HCT116 (cell line): ENCODE results near the gene KRT82. TPM values are rescaled to one million over a fixed set of nuclear protein-coding genes. Genes with fewer than 3 reads are reported as not detected.

Experiments
- ATAC-seq: fragments of 200-7000 bp; cut with Tn5 transposase; 2 replicates; pipeline ENCODE4 v1.9.1; 2020; ENCODE audit warnings: mild to moderate bottlenecking, moderate library complexity
- BruUV-seq: library from RNA; stranded (reverse); fragments of 400-500 nt; replicated peaks from 2 replicates; lab custom pipeline; 2021; lab: Mats Ljungman, UMichigan
- CTCF ChIA-PET: fragments of 300-600 bp; sonication (Branson Sonifier 250); formaldehyde crosslinking; loops from one replicate; lab custom pipeline; 2021; ENCODE audit warnings: antibody characterized with exemption; lab: Charles Lee
- POLR2A ChIA-PET: fragments of 300-600, 350-600 bp; sonication (Branson Sonifier 250); formaldehyde crosslinking; loops from one replicate; lab custom pipeline; 2021; ENCODE audit warnings: antibody characterized with exemption; lab: Charles Lee
- RAD21 ChIA-PET, 2 experiments: fragments of 300-600 bp; sonication (Branson Sonifier 250); formaldehyde crosslinking; loops; one replicate each; lab custom pipeline; 2023; ENCODE audit warnings: low total read pairs in 2 of 2; ENCODE audit not compliant: uncharacterized antibody in 2 of 2, unreplicated experiment in 2 of 2, low non-redundant PET in 1 of 2; lab: Charles Lee
- DNase-seq: peaks from one replicate; pipeline ENCODE4 v3.0.0-alpha.2; 2010; ENCODE audit warnings: low read depth, low spot score
- H2AFZ ChIP-seq: fragments of 200-600 bp; shearing (Covaris generic), sonication (generic); 2 replicates; pipeline ENCODE4 v1.6.1; 2017; ENCODE audit warnings: low read depth, mixed run types, mixed read lengths, antibody characterized with exemption, low read length; ENCODE audit not compliant: poor library complexity, severe bottlenecking
- H3K27ac ChIP-seq: 2 replicates; pipeline ENCODE4 v1.5.1; 2012; ENCODE audit warnings: low read depth, low read length
- H3K27me3 ChIP-seq: fragments of 200-600 bp; sonication (generic); 2 replicates; pipeline ENCODE4 v1.6.1; 2016; ENCODE audit warnings: mixed run types, low read length, mixed read lengths; ENCODE audit not compliant: insufficient read depth
- H3K36me3 ChIP-seq, 2 experiments: fragments of 200-500 bp in 1 of 2; fragments of 200-600 bp in 1 of 2; sonication (Bioruptor generic) in 1 of 2; sonication (generic) in 1 of 2; 2 replicates each; pipeline versions ENCODE4 v1.5.1 to v1.6.1; 2014 to 2016; ENCODE audit warnings: low read length in 2 of 2, inconsistent platforms in 1 of 2, mixed read lengths in 1 of 2, mixed run types in 1 of 2; ENCODE audit not compliant: insufficient read depth in 2 of 2, control insufficient read depth in 1 of 2
- H3K4me1 ChIP-seq, 2 experiments: fragments of 200-600 bp in 1 of 2; sonication (generic) in 1 of 2; 2 replicates each; pipeline versions ENCODE4 v1.5.1 to v1.6.1; 2012 to 2017; ENCODE audit warnings: low read length in 2 of 2, inconsistent platforms in 1 of 2, mild to moderate bottlenecking in 1 of 2, mixed read lengths in 1 of 2, mixed run types in 1 of 2, moderate library complexity in 1 of 2; ENCODE audit not compliant: insufficient read depth in 2 of 2, control insufficient read depth in 1 of 2
- H3K4me2 ChIP-seq: fragments of 200-600 bp; sonication (generic); 2 replicates; pipeline ENCODE4 v1.6.1; 2017; ENCODE audit warnings: mixed run types, low read length, mixed read lengths
- H3K4me3 ChIP-seq, 2 experiments: fragments of 200-600 bp in 1 of 2; sonication (generic) in 1 of 2; replicated peaks in 1 of 2; 2 replicates each; pipeline ENCODE4 v1.5.1; 2011 to 2016; ENCODE audit warnings: low read length in 2 of 2, control low read depth in 1 of 2, low read depth in 1 of 2, mild to moderate bottlenecking in 1 of 2, mixed read lengths in 1 of 2, mixed run types in 1 of 2
- H3K79me2 ChIP-seq: fragments of 200-600 bp; sonication (generic); 2 replicates; pipeline ENCODE4 v1.6.1; 2017; ENCODE audit warnings: mild to moderate bottlenecking, mixed run types, low read length, moderate library complexity, mixed read lengths; ENCODE audit not compliant: insufficient read depth
- H3K9ac ChIP-seq: fragments of 200-600 bp; sonication (generic); 2 replicates; pipeline ENCODE4 v1.6.1; 2016; ENCODE audit warnings: low read length, mixed read lengths
- H3K9me2 ChIP-seq: fragments of 200-600 bp; sonication (generic), shearing (Covaris generic); 2 replicates; pipeline ENCODE4 v1.6.1; 2017; ENCODE audit warnings: mixed run types, mild to moderate bottlenecking, moderate library complexity; ENCODE audit not compliant: insufficient read depth
- H3K9me3 ChIP-seq, 2 experiments: fragments of 200-500 bp in 1 of 2; fragments of 200-600 bp in 1 of 2; sonication (Bioruptor generic) in 1 of 2; sonication (generic) in 1 of 2; 2 replicates each; pipeline ENCODE4 v1.6.1; 2014 to 2017; ENCODE audit warnings: low read length in 2 of 2, mixed read lengths in 2 of 2, inconsistent platforms in 1 of 2, low read depth in 1 of 2, mild to moderate bottlenecking in 1 of 2, mixed run types in 1 of 2, moderate library complexity in 1 of 2; ENCODE audit not compliant: control insufficient read depth in 1 of 2, insufficient read depth in 1 of 2
- H4K20me1 ChIP-seq: fragments of 200-600 bp; sonication (generic), shearing (Covaris generic); 2 replicates; pipeline ENCODE4 v1.6.1; 2017; ENCODE audit warnings: mixed run types, mild to moderate bottlenecking, moderate library complexity; ENCODE audit not compliant: insufficient read depth
- CBX3 ChIP-seq: IDR thresholded peaks from 2 replicates; pipeline ENCODE4 v1.6.1; 2012; ENCODE audit warnings: low read depth
- CTCF ChIP-seq, 3 experiments: fragments of 200-600 bp in 1 of 3; sonication (generic) in 1 of 3; IDR thresholded peaks in 2 of 3; conservative IDR thresholded peaks in 1 of 3; 2 replicates each; pipeline ENCODE4 v1.5.1; 2012 to 2017; ENCODE audit warnings: low read depth in 2 of 3, low read length in 2 of 3, antibody characterized with exemption in 1 of 3, borderline replicate concordance in 1 of 3, control low read depth in 1 of 3, mild to moderate bottlenecking in 1 of 3, mixed read lengths in 1 of 3, mixed run types in 1 of 3, moderate library complexity in 1 of 3; ENCODE audit not compliant: insufficient read depth in 1 of 3
- EGR1 ChIP-seq: IDR thresholded peaks from 2 replicates; pipeline ENCODE4 v1.6.1; 2012; ENCODE audit warnings: low read depth
- ELF1 ChIP-seq: IDR thresholded peaks from 2 replicates; pipeline ENCODE4 v1.6.1; 2012; ENCODE audit warnings: low read depth, borderline replicate concordance
- EZH2 ChIP-seq: fragments of 200-600 bp; sonication (generic); IDR thresholded peaks from 2 replicates; pipeline ENCODE4 v1.6.1; 2017; ENCODE audit warnings: antibody characterized with exemption, mixed run types
- FOSL1 ChIP-seq: IDR thresholded peaks from 2 replicates; pipeline ENCODE4 v1.6.1; 2012; ENCODE audit warnings: low read depth
- JUND ChIP-seq: IDR thresholded peaks from 2 replicates; pipeline ENCODE4 v1.6.1; 2012
- MAX ChIP-seq: IDR thresholded peaks from 2 replicates; pipeline ENCODE4 v1.6.1; 2012
- POLR2A ChIP-seq: IDR thresholded peaks from 2 replicates; pipeline ENCODE4 v1.7.0; 2011; ENCODE audit warnings: borderline replicate concordance; ENCODE audit not compliant: insufficient read depth, insufficient read length; ENCODE audit errors: extremely low read depth
- ZFX ChIP-seq: fragments of 450-650 bp; IDR thresholded peaks from 2 replicates; pipeline ENCODE4 v1.6.1; 2017
- ZNF274 ChIP-seq: fragments of 200-500 bp; sonication (Bioruptor generic); IDR thresholded peaks from 2 replicates; pipeline ENCODE4 v1.6.1; 2014; ENCODE audit warnings: mild to moderate bottlenecking, low read depth, low read length, inconsistent platforms
- intact Hi-C: fragments of 100-400 bp; cut with micrococcal nuclease; formaldehyde crosslinking; loops from 2 replicates; pipeline ENCODE4 v1.10.0; 2022
- total RNA-seq: library from RNA; stranded (reverse); gene quantifications from one replicate; pipeline ENCODE4 v1.2.1, GENCODE V29; 2021; ENCODE audit not compliant: unreplicated experiment

The KRT82 gene
- total RNA-seq, 1 experiment from 2014 or later: not detected

- intact Hi-C loops: loop anchor here (5.0 kb wide), 3 partner anchors 164 to 256 kb away; no protein-coding TSS in a partner anchor
- ChIA-PET CTCF (interaction anchor here (0.6 to 3.4 kb wide), 4 partner anchors 469 to 487 kb away, joined by 3 to 12 read pairs (median 4); no protein-coding TSS in a partner anchor), RAD21 (interaction anchor here in 1 of 2 experiments (0.7 kb wide), 1 partner anchor 10 kb away, joined by 3 read pairs; no protein-coding TSS in a partner anchor), POLR2A (no interaction called here)
- no peaks in the 10 kb centered on the region for H3K36me3 ChIP-seq
- H3K79me2 ChIP-seq: no peaks in the 10 kb centered on the region
- peaks cover 0 to 5% of the 10 kb centered on the region in 2 experiments; a peak in 1 of 4 replicates for H3K4me1 ChIP-seq
- no peaks in the 10 kb centered on the region for H3K9me3 ChIP-seq
- H3K27ac ChIP-seq: no peak overlapping the region
- H4K20me1 ChIP-seq: no peaks in the 10 kb centered on the region
- no peak overlapping the region for H3K9ac ChIP-seq
- no peak overlapping the region for H2AFZ ChIP-seq
- no peak overlapping the region for H3K4me2 ChIP-seq
- BruUV-seq: no TSS peak
- H3K9me2 ChIP-seq: no peaks in the 10 kb centered on the region
- H3K27me3 ChIP-seq: no peaks in the 10 kb centered on the region
- no peak for ATAC-seq
- no peak overlapping the region for H3K4me3 ChIP-seq
- DNase-seq: no peak
- no peak for TF ChIP-seq CBX3
- peak in 1 of 3 experiments; percentile 10; a peak in 1 of 6 replicates for TF ChIP-seq CTCF (IDR thresholded peaks at IDR 0.05 in 2 of 3, conservative IDR thresholded peaks at IDR 0.05 in 1 of 3; ENCODE audit: borderline replicate concordance in 1 of 3, insufficient read depth in 1 of 3, low read depth in 2 of 3, low read length in 2 of 3)
Measured at GRCh38 chr12:52398176-52398575, 8.0 kb downstream of the KRT82 start.

- Histone ChIP-seq H3K27me3 (no peaks in the 10 kb centered on the region), H3K9me3 (no peaks in the 10 kb centered on the region), H3K36me3 (no peaks in the 10 kb centered on the region), H2AFZ (no peak overlapping the region), H3K9ac (no peak overlapping the region), H3K4me1 (peaks cover 0 to 6% of the 10 kb centered on the region in 2 experiments; a peak in 1 of 4 replicates), H4K20me1 (no peaks in the 10 kb centered on the region), H3K27ac (no peak overlapping the region), H3K79me2 (no peaks in the 10 kb centered on the region), H3K4me3 (no peak overlapping the region), H3K9me2 (no peaks in the 10 kb centered on the region), H3K4me2 (no peak overlapping the region)
- CTCF ChIA-PET: interaction anchor here (1.1 to 4.0 kb wide), 14 partner anchors 10 to 584 kb away, joined by 3 to 73 read pairs (median 11); partner anchors contain the start of genes KRT82 and KRT84
- intact Hi-C loops: loop anchor here (1.0 to 5.0 kb wide), 4 partner anchors 111 to 254 kb away; no protein-coding TSS in a partner anchor
- no peak for ATAC-seq
- RAD21 ChIA-PET: interaction anchor here in 1 of 2 experiments (1.4 kb wide), 1 partner anchor 474 kb away, joined by 7 read pairs; no protein-coding TSS in a partner anchor
- POLR2A ChIA-PET: interaction anchor here (1.4 to 2.1 kb wide), 2 partner anchors 165 to 469 kb away, joined by 3 to 6 read pairs; no protein-coding TSS in a partner anchor
- BruUV-seq: no TSS peak
- DNase-seq: no peak
- TF ChIP-seq EZH2 (no peak), ZFX (no peak), ZNF274 (no peak), CTCF (IDR thresholded peaks at IDR 0.05 in 2 of 3, conservative IDR thresholded peaks at IDR 0.05 in 1 of 3; ENCODE audit: borderline replicate concordance in 1 of 3, insufficient read depth in 1 of 3, low read depth in 2 of 3, low read length in 2 of 3) (no peak), POLR2A (no peak), ELF1 (no peak), JUND (no peak), FOSL1 (no peak), EGR1 (no peak), MAX (no peak)
Measured at GRCh38 chr12:52396656-52397055, 9.5 kb downstream of the KRT82 start.
